Coronary artery (tissue), 2 donors: ENCODE results near the gene CXCL12.

ENCODE experiments used
- DNase-seq: peaks from one replicate; pipeline ENCODE4 v3.0.0-alpha.2; 2017; ENCODE audit warnings: low spot score
- H3K27ac ChIP-seq, 2 donors: fragments of 200-600 bp; sonication (generic); one replicate each; pipeline ENCODE4 v1.5.1; 2016 to 2019
- H3K4me3 ChIP-seq: fragments of 200-600 bp; sonication (generic); 2 replicates; pipeline ENCODE4 v1.5.1; 2016; ENCODE audit warnings: mild to moderate bottlenecking, moderate library complexity
- TF ChIP-seq, protein P1 (sequence below): fragments of 200-600 bp; sonication (generic); IDR thresholded peaks from one replicate; pipeline ENCODE4 v1.5.1; 2019; ENCODE audit warnings: antibody characterized with exemption

Gene CXCL12

GRCh38 chr10:44385696-44386441 lies 972 bp upstream of the CXCL12 start:
- peak overlapping the region; percentile 90 for H3K4me3 ChIP-seq
- TF ChIP-seq, protein P1, sequence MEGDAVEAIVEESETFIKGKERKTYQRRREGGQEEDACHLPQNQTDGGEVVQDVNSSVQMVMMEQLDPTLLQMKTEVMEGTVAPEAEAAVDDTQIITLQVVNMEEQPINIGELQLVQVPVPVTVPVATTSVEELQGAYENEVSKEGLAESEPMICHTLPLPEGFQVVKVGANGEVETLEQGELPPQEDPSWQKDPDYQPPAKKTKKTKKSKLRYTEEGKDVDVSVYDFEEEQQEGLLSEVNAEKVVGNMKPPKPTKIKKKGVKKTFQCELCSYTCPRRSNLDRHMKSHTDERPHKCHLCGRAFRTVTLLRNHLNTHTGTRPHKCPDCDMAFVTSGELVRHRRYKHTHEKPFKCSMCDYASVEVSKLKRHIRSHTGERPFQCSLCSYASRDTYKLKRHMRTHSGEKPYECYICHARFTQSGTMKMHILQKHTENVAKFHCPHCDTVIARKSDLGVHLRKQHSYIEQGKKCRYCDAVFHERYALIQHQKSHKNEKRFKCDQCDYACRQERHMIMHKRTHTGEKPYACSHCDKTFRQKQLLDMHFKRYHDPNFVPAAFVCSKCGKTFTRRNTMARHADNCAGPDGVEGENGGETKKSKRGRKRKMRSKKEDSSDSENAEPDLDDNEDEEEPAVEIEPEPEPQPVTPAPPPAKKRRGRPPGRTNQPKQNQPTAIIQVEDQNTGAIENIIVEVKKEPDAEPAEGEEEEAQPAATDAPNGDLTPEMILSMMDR: no peak
- H3K27ac ChIP-seq: peak overlapping the region in 1 of 2 donors; percentile 9
- DNase-seq: peak; percentile 73

DNA sequence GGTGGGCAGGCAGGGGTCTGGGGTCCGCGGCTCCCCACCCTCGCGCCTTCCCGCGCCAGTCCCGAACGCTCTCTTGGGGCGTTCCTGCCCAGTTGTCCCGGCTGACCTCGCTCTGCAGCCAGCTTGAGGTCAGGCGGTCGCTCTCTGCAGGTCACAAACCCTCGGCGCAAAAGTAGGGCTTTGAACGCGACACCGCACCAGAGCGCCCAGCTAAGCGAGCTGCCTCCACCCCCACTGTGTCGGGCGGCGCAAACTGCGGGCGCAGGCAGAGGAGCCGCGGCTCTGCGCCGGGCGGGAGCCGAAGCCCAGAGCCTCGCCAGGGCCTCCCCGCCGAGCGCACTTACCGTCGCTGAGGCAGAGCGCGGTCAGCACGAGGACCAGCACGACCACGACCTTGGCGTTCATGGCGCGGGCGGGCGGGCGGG lies 284 bp downstream of the CXCL12 start:
- Histone ChIP-seq H3K4me3 (peak overlapping the region; percentile 90), H3K27ac (peak overlapping the region; percentile 15 to 70)
- DNase-seq: no peak
- TF ChIP-seq, protein P1: no peak

DNA sequence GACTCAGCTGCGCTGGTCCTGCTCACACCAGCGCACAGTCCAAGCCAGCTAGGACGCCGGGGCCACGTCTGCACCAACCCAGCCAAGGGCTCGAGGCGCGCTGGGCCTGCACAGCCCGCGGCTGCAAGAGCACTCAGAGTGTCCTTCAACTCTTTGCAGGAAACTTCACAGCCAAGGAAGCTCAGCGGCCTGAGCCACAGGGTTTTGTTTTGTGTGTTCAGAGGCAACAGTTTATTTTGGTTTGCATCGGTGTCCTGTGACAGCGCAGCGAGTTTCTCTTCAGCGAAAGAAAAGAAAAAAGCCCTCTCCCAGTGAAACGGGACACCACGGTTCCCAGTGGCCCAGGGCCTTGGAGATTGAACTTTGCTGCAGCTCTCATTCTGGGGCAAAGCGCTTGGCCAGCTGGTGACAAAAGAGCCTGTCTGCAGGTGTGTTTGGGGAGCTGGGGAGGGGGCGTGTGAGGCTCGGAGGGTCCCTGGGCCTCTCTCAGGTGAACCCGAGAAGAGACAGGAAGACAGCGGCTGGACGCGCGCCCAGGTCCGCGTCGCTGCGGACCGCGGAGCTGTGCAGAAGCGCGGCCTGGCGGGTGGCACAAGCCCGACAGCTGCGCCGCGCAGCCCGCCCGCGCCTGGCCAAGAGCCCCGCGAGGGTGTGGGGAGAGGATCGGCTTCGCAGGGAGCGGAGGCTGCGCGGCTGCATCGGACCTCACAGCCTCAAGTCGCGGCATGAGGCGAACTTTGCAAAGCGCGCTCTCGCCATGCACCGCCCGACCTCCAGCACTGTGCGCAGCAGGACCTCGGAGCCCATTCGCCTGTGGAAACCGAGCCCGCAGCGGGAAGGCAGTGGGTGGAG lies 922 bp downstream of the CXCL12 start:
- peak overlapping the region; percentile 90 for H3K4me3 ChIP-seq
- H3K27ac ChIP-seq: peak overlapping the region; percentile 15 to 70
- TF ChIP-seq, protein P1: no peak
- DNase-seq: peak; percentile 73

- DNase-seq: peak; percentile 70
- Histone ChIP-seq H3K27ac (peak overlapping the region in 1 of 2 donors; percentile 55), H3K4me3 (peak overlapping the region; percentile 90)
- TF ChIP-seq, protein P1: no peak
Observed at GRCh38 chr10:44382981-44383748, 1.7 kb downstream of the CXCL12 start.

DNA sequence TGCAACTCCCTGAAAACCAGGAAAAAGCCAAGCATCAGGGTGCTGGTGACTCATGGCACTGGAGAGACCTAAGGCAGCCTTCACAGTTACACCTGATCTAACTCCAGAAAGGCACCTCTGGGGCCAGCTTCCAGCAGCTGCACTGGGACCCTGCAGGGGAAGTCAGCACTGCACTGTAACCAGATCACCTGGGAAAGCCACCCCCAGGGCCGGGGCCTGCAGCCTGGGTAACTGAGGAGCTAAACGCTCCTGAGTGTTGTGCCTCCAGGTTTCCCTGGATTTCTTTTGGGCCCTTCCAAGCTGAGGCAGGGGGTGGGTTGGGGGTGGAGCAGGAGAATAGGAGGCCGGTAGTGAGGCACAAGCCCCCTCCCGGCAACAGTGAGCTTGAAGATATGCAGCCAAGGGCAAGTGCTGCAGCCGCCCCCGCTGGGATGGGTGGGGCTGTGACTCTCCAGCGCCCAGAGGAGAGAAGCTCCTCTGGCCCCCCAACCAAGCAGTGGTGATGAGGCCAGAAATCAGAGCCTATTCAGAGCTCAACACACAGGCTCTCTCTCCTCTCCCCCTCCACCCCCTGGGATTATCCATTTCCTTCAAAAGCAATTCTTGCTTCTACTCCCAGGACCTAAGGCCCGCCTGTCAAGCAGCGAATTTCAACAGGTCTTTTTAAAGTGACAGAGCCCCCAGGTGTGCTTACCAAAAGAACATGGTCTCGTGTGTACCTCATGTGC lies 2.6 kb downstream of the CXCL12 start:
- TF ChIP-seq, protein P1: no peak
- Histone ChIP-seq H3K27ac (peak overlapping the region in 1 of 2 donors; percentile 55), H3K4me3 (peak overlapping the region; percentile 90)
- peak; percentile 62 for DNase-seq
